ENCODE measurements around the gene RAPGEF6. TPM values are rescaled to one million over a fixed set of nuclear protein-coding genes. Genes with fewer than 3 reads are reported as not detected.
A peak's percentile ranks its signal among the peaks of the same experiment; 100 is the strongest.

Gene RAPGEF6
- total RNA-seq, 3 donors from 2014 or later = 21.8 to 56.3 (median 31.5) TPM

GRCh38 chr5:131389869-131390265, 245.2 kb downstream of the RAPGEF6 start:
- H3K4me3 ChIP-seq = no peak overlapping the region
- no peak overlapping the region for H3K27ac ChIP-seq
- H3K4me1 ChIP-seq = no peaks in the 10 kb centered on the region
- TF ChIP-seq, protein P1, sequence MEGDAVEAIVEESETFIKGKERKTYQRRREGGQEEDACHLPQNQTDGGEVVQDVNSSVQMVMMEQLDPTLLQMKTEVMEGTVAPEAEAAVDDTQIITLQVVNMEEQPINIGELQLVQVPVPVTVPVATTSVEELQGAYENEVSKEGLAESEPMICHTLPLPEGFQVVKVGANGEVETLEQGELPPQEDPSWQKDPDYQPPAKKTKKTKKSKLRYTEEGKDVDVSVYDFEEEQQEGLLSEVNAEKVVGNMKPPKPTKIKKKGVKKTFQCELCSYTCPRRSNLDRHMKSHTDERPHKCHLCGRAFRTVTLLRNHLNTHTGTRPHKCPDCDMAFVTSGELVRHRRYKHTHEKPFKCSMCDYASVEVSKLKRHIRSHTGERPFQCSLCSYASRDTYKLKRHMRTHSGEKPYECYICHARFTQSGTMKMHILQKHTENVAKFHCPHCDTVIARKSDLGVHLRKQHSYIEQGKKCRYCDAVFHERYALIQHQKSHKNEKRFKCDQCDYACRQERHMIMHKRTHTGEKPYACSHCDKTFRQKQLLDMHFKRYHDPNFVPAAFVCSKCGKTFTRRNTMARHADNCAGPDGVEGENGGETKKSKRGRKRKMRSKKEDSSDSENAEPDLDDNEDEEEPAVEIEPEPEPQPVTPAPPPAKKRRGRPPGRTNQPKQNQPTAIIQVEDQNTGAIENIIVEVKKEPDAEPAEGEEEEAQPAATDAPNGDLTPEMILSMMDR (IDR thresholded peaks at IDR 0.05) = no peak
- TF ChIP-seq POLR2AphosphoS5 (IDR thresholded peaks at IDR 0.05) = no peak
- no peak for TF ChIP-seq POLR2A (IDR thresholded peaks at IDR 0.05)
- no peaks in the 10 kb centered on the region for H3K9me3 ChIP-seq
- no peaks in the 10 kb centered on the region for H3K36me3 ChIP-seq
- intact Hi-C loops (cut with DNase I; ENCODE audit: low total_unique reads) = no loop called here
- H3K27me3 ChIP-seq = no peaks in the 10 kb centered on the region
- no peak for DNase-seq (ENCODE audit: low spot score in 2 of 2)

GRCh38 chr5:131389096-131389868, 245.7 kb downstream of the RAPGEF6 start:
- TF ChIP-seq POLR2A (IDR thresholded peaks at IDR 0.05) (no peak), POLR2AphosphoS5 (IDR thresholded peaks at IDR 0.05) (no peak)
- TF ChIP-seq, protein P1 (IDR thresholded peaks at IDR 0.05) = no peak
- H3K4me3 ChIP-seq = no peak overlapping the region
- no peak overlapping the region for H3K27ac ChIP-seq
- intact Hi-C loops (cut with DNase I; ENCODE audit: low total_unique reads) = no loop called here
- no peaks in the 10 kb centered on the region for H3K4me1 ChIP-seq
- no peaks in the 10 kb centered on the region for H3K9me3 ChIP-seq
- no peak for DNase-seq (ENCODE audit: low spot score in 2 of 2)
- no peaks in the 10 kb centered on the region for H3K27me3 ChIP-seq
- H3K36me3 ChIP-seq = no peaks in the 10 kb centered on the region

GRCh38 chr5:131387255-131387654, 247.8 kb downstream of the RAPGEF6 start:
- Histone ChIP-seq H3K27me3 (no peaks in the 10 kb centered on the region), H3K4me1 (no peaks in the 10 kb centered on the region), H3K9me3 (no peaks in the 10 kb centered on the region), H3K4me3 (no peak overlapping the region), H3K36me3 (no peaks in the 10 kb centered on the region), H3K27ac (peak overlapping the region in 1 of 2 donors; percentile 51)
- DNase-seq (ENCODE audit: low spot score in 2 of 2) = no peak
- TF ChIP-seq, protein P1 (IDR thresholded peaks at IDR 0.05) = no peak
- TF ChIP-seq POLR2A (IDR thresholded peaks at IDR 0.05) (no peak), POLR2AphosphoS5 (IDR thresholded peaks at IDR 0.05) (no peak)
- intact Hi-C loops (cut with DNase I; ENCODE audit: low total_unique reads) = no loop called here

DNA sequence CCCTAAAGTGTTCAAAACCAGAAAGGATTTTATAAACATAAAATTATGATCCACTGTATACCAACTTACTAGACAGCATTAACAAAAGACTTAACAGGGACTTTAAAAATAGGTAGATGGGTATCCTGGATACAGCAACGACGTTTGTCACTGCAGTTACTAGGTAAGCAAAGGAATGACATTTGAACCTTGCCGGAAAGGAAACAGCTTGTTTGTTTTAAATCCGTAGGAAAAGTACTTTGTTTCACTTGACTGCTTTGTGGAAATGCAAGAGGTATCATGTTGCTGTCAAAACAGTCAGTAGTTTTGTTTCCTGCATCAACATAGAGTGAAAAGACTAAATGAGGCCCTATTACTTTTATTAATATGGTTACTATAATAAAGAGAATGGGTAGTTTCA, 248.2 kb downstream of the RAPGEF6 start:
- Histone ChIP-seq H3K4me1 (no peaks in the 10 kb centered on the region), H3K4me3 (no peak overlapping the region), H3K9me3 (no peaks in the 10 kb centered on the region), H3K27ac (peak overlapping the region in 1 of 2 donors; percentile 57), H3K27me3 (no peaks in the 10 kb centered on the region), H3K36me3 (no peaks in the 10 kb centered on the region)
- no peak for TF ChIP-seq POLR2A (IDR thresholded peaks at IDR 0.05)
- no peak for DNase-seq (ENCODE audit: low spot score in 2 of 2)
- intact Hi-C loops (cut with DNase I; ENCODE audit: low total_unique reads) = no loop called here

- no peaks in the 10 kb centered on the region for H3K9me3 ChIP-seq
- peak overlapping the region in 1 of 2 donors; percentile 57 for H3K27ac ChIP-seq
- no peak for DNase-seq (ENCODE audit: low spot score in 2 of 2)
- no peaks in the 10 kb centered on the region for H3K36me3 ChIP-seq
- TF ChIP-seq POLR2A (IDR thresholded peaks at IDR 0.05) (no peak), POLR2AphosphoS5 (IDR thresholded peaks at IDR 0.05) (no peak)
- no peaks in the 10 kb centered on the region for H3K27me3 ChIP-seq
- no peak overlapping the region for H3K4me3 ChIP-seq
- intact Hi-C loops (cut with DNase I; ENCODE audit: low total_unique reads) = no loop called here
- H3K4me1 ChIP-seq = no peaks in the 10 kb centered on the region
Measured at GRCh38 chr5:131386124-131386523, 248.9 kb downstream of the RAPGEF6 start.

DNA sequence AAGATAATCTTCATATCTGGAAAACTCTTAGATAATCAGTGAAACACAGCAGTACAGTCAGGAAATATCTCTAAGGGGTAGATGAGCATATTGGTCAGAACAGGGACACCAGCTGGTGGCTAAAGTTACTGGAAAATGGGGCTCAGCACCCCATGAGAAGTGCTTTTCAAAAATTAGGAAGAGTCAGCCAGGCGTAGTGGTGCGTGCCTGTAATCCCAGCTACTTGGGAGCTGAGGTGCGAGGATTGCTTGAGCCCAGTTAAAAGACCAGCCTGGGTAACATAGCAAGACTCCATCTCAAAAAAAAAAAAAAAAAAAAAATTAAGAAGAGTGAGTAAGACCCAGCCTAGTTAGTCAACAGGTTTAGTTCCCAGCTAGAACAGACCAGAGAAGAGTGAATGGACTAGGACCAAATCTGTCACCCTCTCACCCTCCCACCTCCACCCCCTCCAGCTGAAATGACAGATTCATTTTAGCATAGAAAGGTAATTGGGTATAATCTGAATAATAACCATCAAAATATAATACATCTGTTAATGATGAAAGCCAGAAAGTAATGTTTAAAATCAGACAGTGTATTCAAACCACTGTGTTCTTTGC, 250.3 kb downstream of the RAPGEF6 start:
- Histone ChIP-seq H3K9me3 (no peaks in the 10 kb centered on the region), H3K4me3 (no peak overlapping the region), H3K36me3 (no peaks in the 10 kb centered on the region), H3K27ac (no peak overlapping the region), H3K4me1 (no peaks in the 10 kb centered on the region), H3K27me3 (no peaks in the 10 kb centered on the region)
- intact Hi-C loops (cut with DNase I; ENCODE audit: low total_unique reads) = no loop called here
- TF ChIP-seq POLR2AphosphoS5 (IDR thresholded peaks at IDR 0.05) (no peak), POLR2A (IDR thresholded peaks at IDR 0.05) (no peak)
- TF ChIP-seq, protein P1 (IDR thresholded peaks at IDR 0.05) = no peak
- no peak for DNase-seq (ENCODE audit: low spot score in 2 of 2)
